H9 (cell line): ENCODE results near the gene ISG15. TPM values are rescaled to one million over a fixed set of nuclear protein-coding genes. Genes with fewer than 3 reads are reported as not detected.

ENCODE experiments used
- DNase-seq: peaks from one replicate; pipeline ENCODE4 v3.0.0-alpha.2; 2017
- H2AFZ ChIP-seq: one replicate; pipeline ENCODE4 v1.6.1; 2013; ENCODE audit warnings: mild to moderate bottlenecking, low read length, control low read depth, moderate library complexity
- H2AK5ac ChIP-seq: 2 replicates; pipeline ENCODE4 v1.6.1; 2013; ENCODE audit warnings: low read length, control low read depth, mixed read lengths; ENCODE audit not compliant: insufficient read length
- H2BK120ac ChIP-seq: one replicate; pipeline ENCODE4 v1.6.1; 2013; ENCODE audit warnings: low read depth, mild to moderate bottlenecking, low read length, control low read depth, inconsistent platforms; ENCODE audit not compliant: poor library complexity, severe bottlenecking
- H2BK12ac ChIP-seq: 2 replicates; pipeline ENCODE4 v1.6.1; 2013; ENCODE audit warnings: low read length, control low read depth, mixed read lengths, low read depth; ENCODE audit not compliant: insufficient read length
- H2BK15ac ChIP-seq: 2 replicates; pipeline ENCODE4 v1.6.1; 2013; ENCODE audit warnings: low read depth, low read length, control low read depth
- H2BK20ac ChIP-seq: one replicate; pipeline ENCODE4 v1.6.1; 2013; ENCODE audit warnings: low read depth, mild to moderate bottlenecking, low read length, control low read depth, inconsistent platforms; ENCODE audit not compliant: poor library complexity, severe bottlenecking
- H2BK5ac ChIP-seq: 2 replicates; pipeline ENCODE4 v1.6.1; 2013; ENCODE audit warnings: low read length, control low read depth, mixed read lengths; ENCODE audit not compliant: insufficient read length
- H3K14ac ChIP-seq: 2 replicates; pipeline ENCODE4 v1.6.1; 2013; ENCODE audit warnings: low read length, control low read depth; ENCODE audit not compliant: insufficient read depth
- H3K18ac ChIP-seq: 2 replicates; pipeline ENCODE4 v1.6.1; 2013; ENCODE audit warnings: low read depth, mild to moderate bottlenecking, mixed read lengths, low read length, control low read depth; ENCODE audit not compliant: insufficient read length
- H3K23ac ChIP-seq: 2 replicates; pipeline ENCODE4 v1.6.1; 2013; ENCODE audit warnings: low read length, control low read depth, mixed read lengths, low read depth; ENCODE audit not compliant: insufficient read length
- H3K23me2 ChIP-seq: 2 replicates; pipeline ENCODE4 v1.6.1; 2013; ENCODE audit warnings: low read depth, mild to moderate bottlenecking, mixed read lengths, low read length, control low read depth; ENCODE audit not compliant: insufficient read length, poor library complexity, severe bottlenecking
- H3K27ac ChIP-seq: 2 replicates; pipeline ENCODE4 v1.5.1; 2013; ENCODE audit warnings: low read length, control low read depth, mixed read lengths, low read depth; ENCODE audit not compliant: insufficient read length
- H3K27me3 ChIP-seq: 2 replicates; pipeline ENCODE4 v1.6.1; 2013; ENCODE audit warnings: low read length, control low read depth, inconsistent platforms; ENCODE audit not compliant: insufficient read depth
- H3K4ac ChIP-seq: 2 replicates; pipeline ENCODE4 v1.6.1; 2013; ENCODE audit warnings: low read depth, mild to moderate bottlenecking, control low read depth, inconsistent platforms, low read length, moderate library complexity
- H3K4me1 ChIP-seq: 2 replicates; pipeline ENCODE4 v1.6.1; 2013; ENCODE audit warnings: low read length, control low read depth, inconsistent platforms; ENCODE audit not compliant: insufficient read depth
- H3K4me2 ChIP-seq: 2 replicates; pipeline ENCODE4 v1.6.1; 2013; ENCODE audit warnings: low read length, control low read depth, mixed read lengths; ENCODE audit not compliant: insufficient read length, insufficient read depth
- H3K56ac ChIP-seq: 2 replicates; pipeline ENCODE4 v1.6.1; 2013; ENCODE audit warnings: low read depth, mild to moderate bottlenecking, mixed read lengths, low read length, control low read depth; ENCODE audit not compliant: insufficient read length
- H3K79me1 ChIP-seq: 2 replicates; pipeline ENCODE4 v1.6.1; 2013; ENCODE audit warnings: low read depth, mild to moderate bottlenecking, moderate library complexity, low read length, control low read depth, inconsistent platforms; ENCODE audit not compliant: insufficient read depth, poor library complexity, severe bottlenecking
- H3K79me2 ChIP-seq: 2 replicates; pipeline ENCODE4 v1.6.1; 2013; ENCODE audit warnings: low read length, control low read depth, inconsistent platforms; ENCODE audit not compliant: insufficient read depth
- H3K9ac ChIP-seq: 2 replicates; pipeline ENCODE4 v1.6.1; 2013; ENCODE audit warnings: low read length, control low read depth, mixed read lengths; ENCODE audit not compliant: insufficient read length; ENCODE audit errors: extremely low read depth
- H3K9me3 ChIP-seq: one replicate; pipeline ENCODE4 v1.6.1; 2013; ENCODE audit warnings: low read depth, low read length, inconsistent platforms; ENCODE audit not compliant: control insufficient read depth
- H3T11ph ChIP-seq: one replicate; pipeline ENCODE4 v1.6.1; 2013; ENCODE audit warnings: mild to moderate bottlenecking, low read length, control low read depth, inconsistent platforms
- H4K20me1 ChIP-seq: one replicate; pipeline ENCODE4 v1.6.1; 2013; ENCODE audit not compliant: control insufficient read depth, insufficient read length, insufficient read depth
- H4K5ac ChIP-seq: 2 replicates; pipeline ENCODE4 v1.6.1; 2013; ENCODE audit warnings: low read depth, mild to moderate bottlenecking, mixed read lengths, low read length, control low read depth; ENCODE audit not compliant: insufficient read length
- H4K8ac ChIP-seq: replicated peaks from 2 replicates; pipeline ENCODE4 v1.6.1; 2013; ENCODE audit warnings: low read length, control low read depth, mixed read lengths, low read depth; ENCODE audit not compliant: insufficient read length
- H4K91ac ChIP-seq: 2 replicates; pipeline ENCODE4 v1.6.1; 2013; ENCODE audit warnings: low read depth, mild to moderate bottlenecking, moderate library complexity, mixed read lengths, low read length, control low read depth; ENCODE audit not compliant: insufficient read length
- H3K27ac Mint-ChIP-seq, 3 experiments: 2 replicates in 2 of 3; 3 replicates in 1 of 3; pipeline ENCODE4 v1.8.0; 2020 to 2021; ENCODE audit warnings: mixed read lengths in 3 of 3, mild to moderate bottlenecking in 1 of 3, moderate library complexity in 1 of 3
- H3K27me3 Mint-ChIP-seq: 2 replicates; pipeline ENCODE4 v1.8.0; 2021; ENCODE audit warnings: low read depth, mild to moderate bottlenecking, moderate library complexity, mixed read lengths
- H3K36me3 Mint-ChIP-seq, 3 experiments: 2 replicates in 2 of 3; 3 replicates in 1 of 3; pipeline ENCODE4 v1.8.0; 2020 to 2021; ENCODE audit warnings: low read depth in 3 of 3, mixed read lengths in 3 of 3; ENCODE audit not compliant: insufficient read depth in 1 of 3
- H3K4me1 Mint-ChIP-seq, 2 experiments: 2 replicates each; pipeline ENCODE4 v1.8.0; 2020; ENCODE audit warnings: mixed read lengths in 2 of 2
- H3K4me3 Mint-ChIP-seq, 2 experiments: 2 replicates in 1 of 2; 3 replicates in 1 of 2; pipeline ENCODE4 v1.8.0; 2020 to 2021; ENCODE audit warnings: mild to moderate bottlenecking in 2 of 2, mixed read lengths in 2 of 2, moderate library complexity in 1 of 2
- H3K9me3 Mint-ChIP-seq, 2 experiments: 2 replicates in 1 of 2; 3 replicates in 1 of 2; pipeline ENCODE4 v1.8.0; 2020; ENCODE audit warnings: mild to moderate bottlenecking in 2 of 2, mixed read lengths in 2 of 2, moderate library complexity in 1 of 2
- WGBS: extraction: QIAGEN DNeasy Blood & Tissue Kit; methylation state at CpG from one replicate; pipeline ENCODE4 v1.1.7; 2013; ENCODE audit warnings: missing lambda C conversion rate, low lambda C conversion rate, mixed read lengths; ENCODE audit not compliant: insufficient read length; ENCODE audit errors: extremely low coverage; 5-methylcytosine and 5-hydroxymethylcytosine counted together
- total RNA-seq: library from RNA; stranded (reverse); gene quantifications from 2 replicates; pipeline ENCODE4 v1.2.1, GENCODE V29; 2021
- TF ChIP-seq, protein P1 (sequence below): fragments of 200-600 bp; sonication (generic); conservative IDR thresholded peaks from 3 replicates; pipeline ENCODE4 v1.8.0; 2021; ENCODE audit warnings: antibody characterized with exemption, mild to moderate bottlenecking

ISG15 gene
- total RNA-seq, 1 experiment from 2014 or later, result 39.7 TPM

DNA sequence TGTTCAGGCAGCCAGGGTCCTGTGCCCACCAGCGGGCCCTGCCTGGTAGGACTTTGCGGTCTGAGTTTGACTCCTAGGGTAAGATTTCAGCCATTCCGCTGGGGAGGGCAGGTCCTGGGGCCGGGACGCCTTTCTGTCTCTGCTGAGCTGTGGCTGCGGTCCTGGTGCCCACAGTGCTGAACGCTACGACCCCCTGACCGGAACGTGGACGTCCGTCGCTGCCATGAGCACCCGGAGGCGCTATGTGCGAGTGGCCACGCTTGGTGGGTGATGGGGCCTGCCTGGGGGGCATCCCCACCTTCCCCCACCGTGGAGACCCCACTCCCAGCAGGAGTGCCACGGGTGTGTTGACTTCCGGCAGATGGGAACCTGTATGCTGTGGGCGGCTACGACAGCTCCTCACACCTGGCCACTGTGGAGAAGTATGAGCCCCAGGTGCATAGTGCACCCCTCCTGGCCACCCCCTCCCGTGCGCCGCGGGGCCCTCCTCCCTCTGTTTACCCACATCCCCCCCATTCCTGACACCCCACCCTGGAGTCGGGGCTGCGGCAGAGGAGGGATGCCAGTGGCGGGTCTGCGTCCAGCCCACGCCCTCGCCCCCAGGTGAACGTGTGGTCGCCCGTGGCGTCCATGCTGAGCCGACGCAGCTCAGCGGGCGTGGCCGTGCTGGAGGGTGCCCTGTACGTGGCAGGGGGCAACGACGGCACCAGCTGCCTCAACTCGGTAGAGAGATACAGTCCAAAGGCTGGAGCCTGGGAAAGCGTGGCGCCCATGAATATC is 49.4 kb upstream of the ISG15 start:
- Histone ChIP-seq H3K27ac (no peak overlapping the region), H3K56ac (no peak overlapping the region), H2BK12ac (no peak overlapping the region), H3K4me2 (no peak overlapping the region), H3K9ac (no peak overlapping the region), H3K4me1 (no peaks in the 10 kb centered on the region), H2BK120ac (no peak overlapping the region), H3K23ac (no peak overlapping the region), H3K14ac (no peak overlapping the region), H4K5ac (no peak overlapping the region), H3K79me1 (no peaks in the 10 kb centered on the region), H2BK15ac (no peak overlapping the region), H3K4ac (no peak overlapping the region), H3K27me3 (peaks cover 8% of the 10 kb centered on the region; the same call in 1 of the 2 replicates), H2BK20ac (no peak overlapping the region), H2AFZ (no peak overlapping the region), H3K18ac (no peak overlapping the region), H2AK5ac (no peak overlapping the region), H4K20me1 (no peaks in the 10 kb centered on the region), H2BK5ac (no peak overlapping the region), H3K79me2 (no peaks in the 10 kb centered on the region), H3K9me3 (no peaks in the 10 kb centered on the region), H4K91ac (no peak overlapping the region), H3T11ph (no peak overlapping the region), H3K23me2 (peaks cover 12% of the 10 kb centered on the region), H4K8ac (no peak overlapping the region)
- no peak for DNase-seq
- H3K9me3 Mint-ChIP-seq, result no peaks in the 10 kb centered on the region; a peak in 2 of 5 replicates
- peaks cover 0 to 26% (median 24%) of the 10 kb centered on the region in 3 experiments; a peak in 6 of 7 replicates for H3K36me3 Mint-ChIP-seq
- no peak overlapping the region for H3K4me3 Mint-ChIP-seq
- H3K4me1 Mint-ChIP-seq, result no peaks in the 10 kb centered on the region
- no CpG with 5 or more reads among the region's 47 CpGs for WGBS
- TF ChIP-seq, protein P1, sequence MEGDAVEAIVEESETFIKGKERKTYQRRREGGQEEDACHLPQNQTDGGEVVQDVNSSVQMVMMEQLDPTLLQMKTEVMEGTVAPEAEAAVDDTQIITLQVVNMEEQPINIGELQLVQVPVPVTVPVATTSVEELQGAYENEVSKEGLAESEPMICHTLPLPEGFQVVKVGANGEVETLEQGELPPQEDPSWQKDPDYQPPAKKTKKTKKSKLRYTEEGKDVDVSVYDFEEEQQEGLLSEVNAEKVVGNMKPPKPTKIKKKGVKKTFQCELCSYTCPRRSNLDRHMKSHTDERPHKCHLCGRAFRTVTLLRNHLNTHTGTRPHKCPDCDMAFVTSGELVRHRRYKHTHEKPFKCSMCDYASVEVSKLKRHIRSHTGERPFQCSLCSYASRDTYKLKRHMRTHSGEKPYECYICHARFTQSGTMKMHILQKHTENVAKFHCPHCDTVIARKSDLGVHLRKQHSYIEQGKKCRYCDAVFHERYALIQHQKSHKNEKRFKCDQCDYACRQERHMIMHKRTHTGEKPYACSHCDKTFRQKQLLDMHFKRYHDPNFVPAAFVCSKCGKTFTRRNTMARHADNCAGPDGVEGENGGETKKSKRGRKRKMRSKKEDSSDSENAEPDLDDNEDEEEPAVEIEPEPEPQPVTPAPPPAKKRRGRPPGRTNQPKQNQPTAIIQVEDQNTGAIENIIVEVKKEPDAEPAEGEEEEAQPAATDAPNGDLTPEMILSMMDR, result no peak
- peaks cover 40% of the 10 kb centered on the region for H3K27me3 Mint-ChIP-seq
- no peak overlapping the region for H3K27ac Mint-ChIP-seq
